HepG2 (cell line): ENCODE measurements around the gene KIF27. TPM values are rescaled to one million over a fixed set of nuclear protein-coding genes. Genes with fewer than 3 reads are reported as not detected.
A peak's percentile ranks its signal among the peaks of the same experiment; 100 is the strongest.

Experiments used
- FOXJ3 ChIP-seq: sonication (generic); formaldehyde crosslinking; IDR thresholded peaks from 2 replicates; pipeline ENCODE4 v1.4.0; 2020; ENCODE audit warnings: missing genetic modification reagents, mild to moderate bottlenecking, borderline replicate concordance
- HIVEP1 ChIP-seq: sonication (generic); formaldehyde crosslinking; IDR thresholded peaks from 2 replicates; pipeline ENCODE4 v1.4.0; 2020; ENCODE audit warnings: mild to moderate bottlenecking, missing genetic modification reagents
- HOXA5 ChIP-seq: sonication (generic); formaldehyde crosslinking; IDR thresholded peaks from 2 replicates; pipeline ENCODE4 v1.4.0; 2020; ENCODE audit warnings: missing genetic modification reagents
- MBD4 ChIP-seq: IDR thresholded peaks from 2 replicates; pipeline ENCODE4 v1.6.1; 2012; ENCODE audit warnings: low read length, inconsistent platforms, borderline replicate concordance
- NFATC3 ChIP-seq: sonication (generic); formaldehyde crosslinking; IDR thresholded peaks from 2 replicates; pipeline ENCODE4 v1.5.1; 2020; ENCODE audit warnings: mild to moderate bottlenecking, missing genetic modification reagents
- PAXIP1 ChIP-seq: sonication (generic); formaldehyde crosslinking; conservative IDR thresholded peaks from 2 replicates; pipeline ENCODE4 v1.4.0; 2020; ENCODE audit warnings: mild to moderate bottlenecking, missing genetic modification reagents, moderate library complexity
- PRPF4 ChIP-seq: fragments of 200-400 bp; formaldehyde crosslinking; IDR thresholded peaks from 2 replicates; pipeline ENCODE4 v1.6.1; 2016; ENCODE audit warnings: low read length, low read depth; ENCODE audit not compliant: poor library complexity, severe bottlenecking
- TFDP1 ChIP-seq: IDR thresholded peaks from 2 replicates; pipeline ENCODE4 v1.6.1; 2016; ENCODE audit warnings: missing compliant biosample characterization, missing genetic modification reagents, borderline replicate concordance
- U2AF2 ChIP-seq: fragments of 200-400 bp; formaldehyde crosslinking; IDR thresholded peaks from 2 replicates; pipeline ENCODE4 v1.6.1; 2017; ENCODE audit warnings: low read depth, mild to moderate bottlenecking, low read length
- ZNF30 ChIP-seq: sonication (generic); formaldehyde crosslinking; IDR thresholded peaks from 2 replicates; pipeline ENCODE4 v1.5.0; 2020; ENCODE audit warnings: mild to moderate bottlenecking, missing genetic modification reagents
- ZNF407 ChIP-seq: sonication (generic); formaldehyde crosslinking; IDR thresholded peaks from one replicate; pipeline ENCODE4 v1.5.1; 2020; ENCODE audit warnings: mild to moderate bottlenecking, missing genetic modification reagents; ENCODE audit errors: not compliant biosample characterization
- ZNF496 ChIP-seq: sonication (generic); formaldehyde crosslinking; IDR thresholded peaks from 2 replicates; pipeline ENCODE4 v1.8.1; 2023; ENCODE audit warnings: mild to moderate bottlenecking, moderate library complexity, missing genetic modification reagents; ENCODE audit not compliant: insufficient replicate concordance
- ZNF761 ChIP-seq: sonication (generic); formaldehyde crosslinking; conservative IDR thresholded peaks from 2 replicates; pipeline ENCODE4 v1.4.0; 2020; ENCODE audit warnings: mild to moderate bottlenecking, missing genetic modification reagents
- ZNF775 ChIP-seq: sonication (generic); formaldehyde crosslinking; IDR thresholded peaks from 2 replicates; pipeline ENCODE4 v1.4.0; 2020; ENCODE audit warnings: missing genetic modification reagents, mild to moderate bottlenecking, moderate library complexity, borderline replicate concordance
- ZSCAN12 ChIP-seq: sonication (generic); formaldehyde crosslinking; IDR thresholded peaks from 2 replicates; pipeline ENCODE4 v1.9.0; 2021; ENCODE audit warnings: mild to moderate bottlenecking, missing genetic modification reagents
- polyA plus RNA-seq, 8 experiments: library from polyadenylated mRNA; depleted of rRNA in 3 of 8; stranded (reverse) in 7 of 8; unstranded in 1 of 8; fragments of >200 nt; fragmentation: Illumina TruSeq in 4 of 8; extraction: Trizol in 4 of 8; gene quantifications; 2 replicates each; pipeline versions ENCODE4 v1.2.1 to v1.2.3, GENCODE V29; 2011 to 2016; ENCODE audit warnings: low read depth in 4 of 8, missing spikeins in 1 of 8, mixed read lengths in 1 of 8; ENCODE audit not compliant: insufficient read depth in 1 of 8
- total RNA-seq, 5 experiments: library from RNA; depleted of rRNA; stranded (reverse); fragments of >200 nt; fragmentation: Illumina TruSeq; extraction: Trizol; gene quantifications; 2 replicates each; pipeline ENCODE4 v1.2.3, GENCODE V29; 2016; ENCODE audit warnings: low read depth in 1 of 5

The KIF27 gene
- total and polyA plus RNA-seq, 2 of the 13 experiments (the other 11 are each of a cell fraction or from before 2014, with no cell fraction given), result 0.95 to 4.1 TPM

GRCh38 chr9:83920927-83921707 lies at the start of gene KIF27 (continued):
- TF ChIP-seq PAXIP1 (CRISPR knock-in tag) (peak; percentile 33; the same call in 1 of the 2 replicates), HIVEP1 (CRISPR knock-in tag) (no peak; the same call in 1 of the 2 replicates), MBD4 (no peak), ZNF407 (CRISPR knock-in tag) (no peak), ZNF761 (CRISPR knock-in tag) (0 out of 2 replicates have a peak, but pooled peaks have one; percentile 21), PRPF4 (no peak), ZSCAN12 (peak; percentile 94), TFDP1 (CRISPR knock-in tag) (peak; percentile 93), ZNF30 (CRISPR knock-in tag) (peak; percentile 89; the same call in 1 of the 2 replicates), ZNF775 (CRISPR knock-in tag) (no peak), FOXJ3 (CRISPR knock-in tag) (0 out of 2 replicates have a peak, but pooled peaks have one; percentile 11), NFATC3 (CRISPR knock-in tag) (no peak), HOXA5 (CRISPR knock-in tag) (peak; percentile 68; the same call in 1 of the 2 replicates), ZNF496 (CRISPR knock-in tag) (no peak), U2AF2 (no peak)
